Measurements from ENCODE around the gene LRRC46. TPM values are rescaled to one million over a fixed set of nuclear protein-coding genes. Genes with fewer than 3 reads are reported as not detected.

LRRC46 gene
- total RNA-seq, 1 donor from 2014 or later: not detected

GRCh38 chr17:47810200-47810821 lies 21.2 kb upstream of the LRRC46 start:
- no peak for DNase-seq

- no peak for DNase-seq
These were observed 20.4 kb upstream of the LRRC46 start for GRCh38 chr17:47810901-47811635.

DNA sequence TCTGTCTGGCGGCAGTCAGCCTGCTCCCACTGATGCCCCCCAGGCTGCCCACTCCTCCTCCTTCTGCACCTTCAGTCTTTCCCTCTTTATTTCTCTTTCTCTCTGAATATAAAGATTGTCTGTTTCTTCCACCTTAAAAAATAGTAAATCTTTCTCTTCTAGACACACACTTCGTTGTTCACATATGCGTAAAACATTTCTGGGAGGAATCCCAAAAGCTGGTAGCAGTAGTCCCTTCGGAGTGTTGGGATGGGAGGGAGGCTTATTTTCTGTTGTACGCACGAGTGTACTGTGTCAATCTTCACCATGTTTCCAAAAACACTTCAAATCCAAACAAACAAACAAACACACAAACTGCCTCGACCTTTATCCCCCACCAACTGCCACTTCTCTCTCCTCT lies 19.8 kb upstream of the LRRC46 start:
- DNase-seq: no peak

- DNase-seq: no peak
These were observed 19.1 kb upstream of the LRRC46 start for GRCh38 chr17:47812146-47812920.

- no peak for DNase-seq
These were observed 18.4 kb upstream of the LRRC46 start for GRCh38 chr17:47813077-47813476.

- DNase-seq: no peak
These were observed 17.9 kb upstream of the LRRC46 start for GRCh38 chr17:47813512-47814031.

GRCh38 chr17:47815106-47815918 lies 16.2 kb upstream of the LRRC46 start:
- DNase-seq: no peak

- no peak for DNase-seq
These were observed 15.2 kb upstream of the LRRC46 start for GRCh38 chr17:47816111-47816735.

DNA sequence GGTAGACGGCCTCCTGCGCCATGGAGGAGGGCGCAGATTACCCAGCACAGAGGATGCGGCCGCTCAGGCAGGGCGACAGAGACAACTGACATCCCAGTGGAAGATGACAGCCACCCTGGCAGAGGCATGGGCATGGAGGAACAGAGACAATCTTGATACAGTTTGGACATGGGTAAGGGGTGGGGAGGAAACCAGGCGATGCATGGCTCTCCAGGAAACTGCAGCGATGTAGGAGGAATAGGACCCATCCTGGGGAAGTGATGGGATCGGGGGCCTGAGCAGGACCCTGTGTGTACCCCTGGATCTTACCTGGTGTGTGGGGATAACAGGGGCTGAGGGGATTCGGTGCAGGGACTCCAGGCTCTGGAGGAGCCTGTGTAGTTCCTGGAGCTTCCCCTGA lies 14.5 kb upstream of the LRRC46 start:
- no peak for DNase-seq

- DNase-seq: no peak
These were observed 13.3 kb upstream of the LRRC46 start for GRCh38 chr17:47818002-47818695.

GRCh38 chr17:47819475-47819874 lies 12.0 kb upstream of the LRRC46 start:
- no peak for DNase-seq

DNA sequence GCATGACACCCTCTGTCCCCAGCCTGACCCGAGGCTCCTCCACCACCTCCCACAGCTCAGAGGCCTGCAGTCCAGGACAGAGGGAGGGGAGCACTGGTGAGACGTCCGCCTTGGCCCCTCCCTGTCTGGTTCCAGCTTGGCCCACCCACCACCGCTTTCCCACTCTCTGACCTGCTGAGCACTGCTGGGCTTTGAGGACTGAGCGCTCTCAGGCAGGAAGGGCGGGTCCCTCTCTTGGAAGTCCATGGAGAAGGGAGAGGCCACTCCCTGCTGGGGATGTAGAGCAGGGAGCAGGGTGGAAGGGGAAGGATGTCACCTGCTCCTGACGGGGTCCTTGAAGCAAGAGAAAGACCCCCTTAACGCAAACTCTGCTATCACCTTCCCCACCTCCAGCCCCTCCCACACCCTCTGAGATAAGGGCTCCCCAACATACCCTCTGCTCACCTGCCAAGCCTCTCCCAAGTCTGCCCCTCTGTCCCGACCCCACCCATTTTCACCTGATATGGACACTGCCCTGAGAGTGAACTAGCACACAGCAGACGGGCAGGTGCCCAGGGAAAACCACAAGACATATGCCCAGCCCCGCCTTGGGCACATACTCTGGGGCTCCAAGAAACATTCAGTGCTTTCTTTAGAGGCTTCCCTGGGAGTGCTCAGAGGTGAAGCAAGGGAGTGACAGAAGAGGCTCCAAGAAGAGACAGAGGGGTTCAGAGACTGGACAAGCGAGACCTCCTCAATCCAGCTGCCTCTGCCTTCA lies 11.3 kb upstream of the LRRC46 start:
- DNase-seq: no peak

GRCh38 chr17:47821031-47821423 lies 10.4 kb upstream of the LRRC46 start:
- no peak for DNase-seq

DNA sequence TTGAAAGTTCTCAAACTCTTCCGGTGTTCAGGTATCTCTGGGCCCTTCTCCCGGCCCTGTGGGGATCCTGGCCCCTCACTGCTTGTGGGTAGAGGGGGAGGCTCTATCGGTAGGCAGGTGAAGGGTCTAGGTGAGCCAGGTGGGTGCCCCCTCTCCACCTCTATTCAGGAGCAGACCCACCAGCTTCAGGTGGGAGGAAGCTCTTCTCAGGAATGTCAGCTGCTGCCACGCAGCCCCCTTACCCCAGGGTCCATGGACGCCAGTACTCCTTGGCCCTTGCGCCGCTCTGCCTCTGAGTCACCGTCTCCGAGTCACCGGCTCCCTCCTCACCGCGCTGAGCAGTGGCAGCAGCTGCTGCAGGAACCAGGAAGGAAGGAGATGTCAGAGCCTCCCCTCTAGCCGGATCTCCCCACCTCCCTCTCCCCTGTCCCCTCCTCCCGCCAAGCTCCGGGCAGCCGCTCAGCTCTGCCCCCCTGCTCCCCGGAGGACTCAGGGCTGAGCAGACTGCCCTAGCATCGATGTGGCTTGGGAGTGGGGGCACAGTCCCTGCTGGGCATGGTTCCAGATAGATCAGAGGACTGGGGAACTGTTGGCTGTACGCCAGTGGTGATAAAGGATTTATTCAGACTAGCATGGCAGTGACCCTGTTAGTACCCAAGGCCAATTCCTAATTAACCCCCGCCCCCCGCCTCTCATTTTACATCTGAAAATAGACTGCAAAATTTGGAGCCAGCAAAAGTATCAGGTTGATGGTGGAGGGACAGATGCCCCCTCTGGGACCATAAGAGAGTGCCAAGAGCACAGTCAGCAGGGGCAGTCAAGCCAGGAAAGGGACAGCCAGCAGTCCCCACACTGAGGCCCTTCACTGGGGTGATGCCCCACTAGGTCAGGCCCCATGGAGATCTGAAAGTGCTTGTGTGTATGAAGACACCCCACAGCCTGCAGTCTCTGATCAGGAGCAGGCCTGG lies 9.8 kb upstream of the LRRC46 start, which contains the start of gene OSBPL7:
Gene OSBPL7 (minus strand): TSS at position 371 of the 968 bp plus-strand sequence. CDS start 1,516 bp downstream, outside the sequence.
- DNase-seq: peak; percentile 82

- DNase-seq: no peak
These were observed 8.7 kb upstream of the LRRC46 start for GRCh38 chr17:47822785-47823184.

DNA sequence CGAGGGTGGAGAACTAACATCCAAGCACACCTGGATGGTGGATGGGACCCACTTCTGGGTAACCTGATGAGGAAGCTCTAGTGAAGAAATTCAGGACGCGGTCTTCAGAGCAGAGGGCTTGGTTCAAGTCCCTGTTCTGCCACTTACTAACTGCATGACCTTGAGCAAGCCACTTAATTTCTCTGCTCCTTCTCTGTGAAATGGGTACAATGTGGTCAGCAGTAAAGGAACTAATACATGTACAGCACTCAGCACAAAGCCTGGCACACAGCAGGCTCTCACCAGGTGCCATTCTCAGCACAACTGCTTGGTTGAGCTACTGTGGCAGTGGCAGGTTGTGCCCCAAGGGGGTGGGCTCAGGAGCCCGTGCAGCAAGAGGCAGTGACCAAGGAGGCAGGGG lies 8.0 kb upstream of the LRRC46 start:
- no peak for DNase-seq

GRCh38 chr17:47829870-47830269 lies 1.6 kb upstream of the LRRC46 start:
- no peak for DNase-seq

- DNase-seq: no peak
These were observed 971 bp upstream of the LRRC46 start for GRCh38 chr17:47830396-47831002.

DNA sequence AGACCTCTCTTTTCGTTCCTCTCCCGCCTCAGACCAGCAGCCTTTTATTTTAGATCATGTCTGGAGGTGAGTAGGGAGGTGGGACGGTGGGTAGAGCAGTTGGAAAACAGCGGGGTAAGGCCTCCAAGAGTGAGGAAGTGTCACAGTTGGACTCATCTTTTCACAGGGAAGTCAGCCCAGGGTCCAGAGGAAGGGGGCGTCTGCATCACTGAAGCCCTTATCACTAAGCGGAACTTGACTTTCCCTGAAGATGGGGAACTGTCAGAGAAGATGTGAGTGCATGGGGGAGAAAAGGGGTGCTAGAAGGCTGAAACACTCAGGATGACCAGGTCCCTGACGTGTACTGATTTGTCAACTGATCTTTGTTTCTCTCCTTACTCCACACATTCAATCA lies 461 bp downstream of the LRRC46 start:
- no peak for DNase-seq
